MM.1S (cell line): ENCODE measurements around the gene SPACA5B.
"Not testable (repeated sequence)": the region's sequence is repeated elsewhere in the genome, so short reads cannot be mapped to it uniquely, and the experiment has no call there.

Experiments used
- DNase-seq: peaks from one replicate; pipeline ENCODE4 v3.0.0-alpha.2; 2015
- H2AFZ ChIP-seq: fragments of 300-600 bp; sonication (generic); 2 replicates; pipeline ENCODE4 v1.6.0; 2016; ENCODE audit warnings: antibody characterized with exemption, low read length
- H3F3A ChIP-seq: fragments of 300-600 bp; sonication (generic); 2 replicates; pipeline ENCODE4 v1.6.1; 2016; ENCODE audit warnings: mild to moderate bottlenecking, antibody characterized with exemption, low read length, moderate library complexity, mixed read lengths; ENCODE audit not compliant: insufficient read depth
- H3K27ac ChIP-seq: fragments of 300-600 bp; sonication (generic); 2 replicates; pipeline ENCODE4 v1.5.1; 2016; ENCODE audit warnings: mild to moderate bottlenecking, low read length
- H3K27me3 ChIP-seq: fragments of 300-600 bp; sonication (generic); replicated peaks from 2 replicates; pipeline ENCODE4 v1.6.0; 2016; ENCODE audit warnings: low read length; ENCODE audit not compliant: insufficient read depth
- H3K36me3 ChIP-seq: fragments of 300-600 bp; sonication (generic); replicated peaks from 2 replicates; pipeline ENCODE4 v1.6.1; 2016; ENCODE audit warnings: mild to moderate bottlenecking, low read length, mixed read lengths; ENCODE audit not compliant: insufficient read depth
- H3K4me1 ChIP-seq: fragments of 300-600 bp; sonication (generic); 2 replicates; pipeline ENCODE4 v1.6.1; 2016; ENCODE audit warnings: low read length, mixed read lengths
- H3K4me2 ChIP-seq: fragments of 300-600 bp; sonication (generic); 2 replicates; pipeline ENCODE4 v1.6.0; 2016; ENCODE audit warnings: low read depth, low read length
- H3K4me3 ChIP-seq: fragments of 300-600 bp; sonication (generic); 2 replicates; pipeline ENCODE4 v1.5.1; 2016; ENCODE audit warnings: low read length, mixed read lengths
- H3K79me2 ChIP-seq: fragments of 300-600 bp; sonication (generic); 2 replicates; pipeline ENCODE4 v1.6.1; 2016; ENCODE audit warnings: mixed run types, low read length, mixed read lengths
- H3K9ac ChIP-seq: fragments of 300-600 bp; sonication (generic); 2 replicates; pipeline ENCODE4 v1.6.1; 2016; ENCODE audit warnings: low read length, mixed read lengths
- H3K9me2 ChIP-seq: fragments of 300-600 bp; sonication (generic); replicated peaks from 2 replicates; pipeline ENCODE4 v1.6.1; 2016; ENCODE audit warnings: mild to moderate bottlenecking, low read length, mixed read lengths; ENCODE audit not compliant: insufficient read depth
- H3K9me3 ChIP-seq: fragments of 300-600 bp; sonication (generic); replicated peaks from 2 replicates; pipeline ENCODE4 v1.6.1; 2016; ENCODE audit warnings: mild to moderate bottlenecking, low read length, mixed read lengths; ENCODE audit not compliant: insufficient read depth
- H4K20me1 ChIP-seq: fragments of 300-600 bp; sonication (generic); 2 replicates; pipeline ENCODE4 v1.6.1; 2016; ENCODE audit warnings: mild to moderate bottlenecking, low read length, moderate library complexity, mixed read lengths; ENCODE audit not compliant: insufficient read depth
- EZH2 ChIP-seq: fragments of 300-600 bp; sonication (generic); optimal IDR thresholded peaks from 2 replicates; pipeline ENCODE3; 2017; ENCODE audit warnings: low read depth, mild to moderate bottlenecking, antibody characterized with exemption, low read length, mixed read lengths
- EZH2phosphoT487 ChIP-seq: fragments of 300-600 bp; sonication (generic); IDR thresholded peaks from 2 replicates; pipeline ENCODE4 v1.6.1; 2018; ENCODE audit warnings: antibody characterized with exemption, low read length
- TF ChIP-seq, protein P1 (sequence below): fragments of 300-600 bp; sonication (generic); IDR thresholded peaks from 2 replicates; pipeline ENCODE4 v1.5.1; 2016; ENCODE audit warnings: antibody characterized with exemption, low read length, mixed read lengths

The SPACA5B gene

GRCh38 chrX:48130326-48130725, at the start of gene SPACA5B:
Gene SPACA5B, plus strand, starts transcription at chrX:48130626. Its CDS starts 62 bp downstream, at chrX:48130688.
- not testable (repeated sequence) for H3K9me2 ChIP-seq, H3K4me3 ChIP-seq, DNase-seq, H3K9ac ChIP-seq, H3K4me1 ChIP-seq, H3K9me3 ChIP-seq, H2AFZ ChIP-seq, H3K4me2 ChIP-seq, H3K79me2 ChIP-seq, H3K27ac ChIP-seq, H3K27me3 ChIP-seq, H4K20me1 ChIP-seq, H3K36me3 ChIP-seq, H3F3A ChIP-seq

DNA sequence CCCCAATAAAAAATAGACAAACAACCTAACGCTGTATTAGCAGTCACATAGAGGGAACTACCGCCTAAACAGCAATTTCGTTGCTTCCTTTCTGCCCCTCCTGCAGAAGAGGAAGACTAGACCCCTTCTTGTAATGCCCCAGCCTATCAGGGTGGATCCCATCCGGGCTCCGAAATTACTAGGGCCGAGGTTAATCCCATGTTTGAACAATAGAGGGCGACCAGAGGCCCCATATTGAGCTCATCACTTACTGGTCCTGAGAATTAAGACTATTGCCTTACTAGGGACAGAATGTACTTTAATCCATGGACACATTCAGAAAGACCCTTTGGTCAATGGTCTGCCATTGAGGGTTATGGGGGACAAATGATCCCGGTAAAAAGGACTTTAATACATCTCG, 47.2 kb upstream of the SPACA5B start:
- Histone ChIP-seq H3K79me2 (no peaks in the 10 kb centered on the region), H3K27me3 (no peaks in the 10 kb centered on the region)

DNA sequence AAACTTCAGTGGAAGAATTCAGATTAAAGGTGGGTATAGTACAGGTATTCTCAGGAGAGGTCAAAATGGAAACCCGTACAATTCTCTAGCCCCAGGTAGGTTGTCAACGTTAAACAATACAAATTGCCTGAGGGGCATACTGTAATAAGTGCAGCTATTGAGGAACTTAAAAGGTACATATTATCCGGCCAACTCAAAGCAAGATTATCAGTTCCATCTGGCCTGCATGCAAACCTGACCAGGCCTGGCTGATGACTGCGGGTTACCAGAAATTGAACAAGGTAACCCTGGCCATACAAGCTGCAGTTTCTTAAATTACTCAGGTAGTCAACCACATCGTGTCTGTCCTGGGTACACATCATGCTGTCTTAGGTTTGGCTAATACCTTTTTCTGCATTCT, 46.7 kb upstream of the SPACA5B start:
- Histone ChIP-seq H3F3A (no peaks in the 10 kb centered on the region), H3K9me3 (no peaks in the 10 kb centered on the region), H3K4me3 (no peak overlapping the region), H2AFZ (no peak overlapping the region), H3K36me3 (no peaks in the 10 kb centered on the region), H3K27me3 (no peaks in the 10 kb centered on the region), H3K27ac (no peak overlapping the region), H3K79me2 (no peaks in the 10 kb centered on the region), H3K9me2 (no peaks in the 10 kb centered on the region), H3K4me1 (no peaks in the 10 kb centered on the region), H3K4me2 (no peak overlapping the region), H4K20me1 (no peaks in the 10 kb centered on the region), H3K9ac (no peak overlapping the region)
- no peak for DNase-seq
- TF ChIP-seq EZH2: no peak
- TF ChIP-seq, protein P1, sequence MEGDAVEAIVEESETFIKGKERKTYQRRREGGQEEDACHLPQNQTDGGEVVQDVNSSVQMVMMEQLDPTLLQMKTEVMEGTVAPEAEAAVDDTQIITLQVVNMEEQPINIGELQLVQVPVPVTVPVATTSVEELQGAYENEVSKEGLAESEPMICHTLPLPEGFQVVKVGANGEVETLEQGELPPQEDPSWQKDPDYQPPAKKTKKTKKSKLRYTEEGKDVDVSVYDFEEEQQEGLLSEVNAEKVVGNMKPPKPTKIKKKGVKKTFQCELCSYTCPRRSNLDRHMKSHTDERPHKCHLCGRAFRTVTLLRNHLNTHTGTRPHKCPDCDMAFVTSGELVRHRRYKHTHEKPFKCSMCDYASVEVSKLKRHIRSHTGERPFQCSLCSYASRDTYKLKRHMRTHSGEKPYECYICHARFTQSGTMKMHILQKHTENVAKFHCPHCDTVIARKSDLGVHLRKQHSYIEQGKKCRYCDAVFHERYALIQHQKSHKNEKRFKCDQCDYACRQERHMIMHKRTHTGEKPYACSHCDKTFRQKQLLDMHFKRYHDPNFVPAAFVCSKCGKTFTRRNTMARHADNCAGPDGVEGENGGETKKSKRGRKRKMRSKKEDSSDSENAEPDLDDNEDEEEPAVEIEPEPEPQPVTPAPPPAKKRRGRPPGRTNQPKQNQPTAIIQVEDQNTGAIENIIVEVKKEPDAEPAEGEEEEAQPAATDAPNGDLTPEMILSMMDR: no peak
- no peak for TF ChIP-seq EZH2phosphoT487

More for the DNA sequence above, 47.2 kb upstream of the SPACA5B start:
- no peaks in the 10 kb centered on the region for H4K20me1 ChIP-seq
- no peak overlapping the region for H3K9ac ChIP-seq
- no peak overlapping the region for H2AFZ ChIP-seq
- no peak overlapping the region for H3K27ac ChIP-seq
- no peaks in the 10 kb centered on the region for H3K9me3 ChIP-seq
- H3K36me3 ChIP-seq: no peaks in the 10 kb centered on the region
- TF ChIP-seq, protein P1: peak; percentile 57
- TF ChIP-seq EZH2phosphoT487: no peak
- no peak for TF ChIP-seq EZH2
- no peaks in the 10 kb centered on the region for H3K4me1 ChIP-seq
- no peak overlapping the region for H3K4me3 ChIP-seq
- H3K9me2 ChIP-seq: no peaks in the 10 kb centered on the region
- peak; percentile 42 for DNase-seq
- no peaks in the 10 kb centered on the region for H3F3A ChIP-seq
- no peak overlapping the region for H3K4me2 ChIP-seq

DNA sequence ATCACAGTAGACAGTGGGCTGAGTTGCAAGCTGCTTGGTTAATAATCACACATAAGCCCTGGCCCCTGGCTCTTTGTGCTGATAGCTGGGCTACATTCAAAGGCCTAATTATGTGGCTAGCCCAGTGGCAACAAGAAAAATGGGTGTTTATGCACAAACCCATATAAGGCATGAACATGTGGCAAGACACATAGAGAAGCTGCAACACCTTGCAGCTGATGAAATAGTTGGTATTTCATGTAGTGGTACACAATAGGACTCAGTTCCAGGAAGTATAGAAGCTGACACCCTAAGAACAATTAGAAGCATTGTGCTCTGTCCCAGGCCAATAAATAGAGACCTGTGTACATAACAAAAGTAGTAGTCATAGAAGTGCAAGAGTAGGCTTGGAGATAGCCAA, 44.3 kb upstream of the SPACA5B start:
- no peak overlapping the region for H3K9ac ChIP-seq
- H3K9me2 ChIP-seq: no peaks in the 10 kb centered on the region
- no peak overlapping the region for H3K4me2 ChIP-seq
- no peaks in the 10 kb centered on the region for H3K36me3 ChIP-seq
- H3F3A ChIP-seq: no peaks in the 10 kb centered on the region
- TF ChIP-seq, protein P1: no peak
- TF ChIP-seq EZH2 (no peak), EZH2phosphoT487 (no peak)
- no peaks in the 10 kb centered on the region for H3K9me3 ChIP-seq
- DNase-seq: no peak
- H3K27me3 ChIP-seq: no peaks in the 10 kb centered on the region
- no peaks in the 10 kb centered on the region for H4K20me1 ChIP-seq
- H3K4me1 ChIP-seq: no peaks in the 10 kb centered on the region
- no peak overlapping the region for H3K27ac ChIP-seq
- H3K79me2 ChIP-seq: no peaks in the 10 kb centered on the region
- no peak overlapping the region for H3K4me3 ChIP-seq
- no peak overlapping the region for H2AFZ ChIP-seq
